MM.1S (cell line): Measurements from ENCODE around the gene KRTAP5-9.

Experiments
- DNase-seq: peaks from one replicate; pipeline ENCODE4 v3.0.0-alpha.2; 2015
- H2AFZ ChIP-seq: fragments of 300-600 bp; sonication (generic); 2 replicates; pipeline ENCODE4 v1.6.0; 2016; ENCODE audit warnings: antibody characterized with exemption, low read length
- H3F3A ChIP-seq: fragments of 300-600 bp; sonication (generic); 2 replicates; pipeline ENCODE4 v1.6.1; 2016; ENCODE audit warnings: mild to moderate bottlenecking, antibody characterized with exemption, low read length, moderate library complexity, mixed read lengths; ENCODE audit not compliant: insufficient read depth
- H3K27ac ChIP-seq: fragments of 300-600 bp; sonication (generic); 2 replicates; pipeline ENCODE4 v1.5.1; 2016; ENCODE audit warnings: mild to moderate bottlenecking, low read length
- H3K27me3 ChIP-seq: fragments of 300-600 bp; sonication (generic); replicated peaks from 2 replicates; pipeline ENCODE4 v1.6.0; 2016; ENCODE audit warnings: low read length; ENCODE audit not compliant: insufficient read depth
- H3K36me3 ChIP-seq: fragments of 300-600 bp; sonication (generic); replicated peaks from 2 replicates; pipeline ENCODE4 v1.6.1; 2016; ENCODE audit warnings: mild to moderate bottlenecking, low read length, mixed read lengths; ENCODE audit not compliant: insufficient read depth
- H3K4me1 ChIP-seq: fragments of 300-600 bp; sonication (generic); 2 replicates; pipeline ENCODE4 v1.6.1; 2016; ENCODE audit warnings: low read length, mixed read lengths
- H3K4me2 ChIP-seq: fragments of 300-600 bp; sonication (generic); 2 replicates; pipeline ENCODE4 v1.6.0; 2016; ENCODE audit warnings: low read depth, low read length
- H3K4me3 ChIP-seq: fragments of 300-600 bp; sonication (generic); 2 replicates; pipeline ENCODE4 v1.5.1; 2016; ENCODE audit warnings: low read length, mixed read lengths
- H3K79me2 ChIP-seq: fragments of 300-600 bp; sonication (generic); 2 replicates; pipeline ENCODE4 v1.6.1; 2016; ENCODE audit warnings: mixed run types, low read length, mixed read lengths
- H3K9ac ChIP-seq: fragments of 300-600 bp; sonication (generic); 2 replicates; pipeline ENCODE4 v1.6.1; 2016; ENCODE audit warnings: low read length, mixed read lengths
- H3K9me2 ChIP-seq: fragments of 300-600 bp; sonication (generic); replicated peaks from 2 replicates; pipeline ENCODE4 v1.6.1; 2016; ENCODE audit warnings: mild to moderate bottlenecking, low read length, mixed read lengths; ENCODE audit not compliant: insufficient read depth
- H3K9me3 ChIP-seq: fragments of 300-600 bp; sonication (generic); replicated peaks from 2 replicates; pipeline ENCODE4 v1.6.1; 2016; ENCODE audit warnings: mild to moderate bottlenecking, low read length, mixed read lengths; ENCODE audit not compliant: insufficient read depth
- H4K20me1 ChIP-seq: fragments of 300-600 bp; sonication (generic); 2 replicates; pipeline ENCODE4 v1.6.1; 2016; ENCODE audit warnings: mild to moderate bottlenecking, low read length, moderate library complexity, mixed read lengths; ENCODE audit not compliant: insufficient read depth
- EZH2 ChIP-seq: fragments of 300-600 bp; sonication (generic); optimal IDR thresholded peaks from 2 replicates; pipeline ENCODE3; 2017; ENCODE audit warnings: low read depth, mild to moderate bottlenecking, antibody characterized with exemption, low read length, mixed read lengths
- EZH2phosphoT487 ChIP-seq: fragments of 300-600 bp; sonication (generic); IDR thresholded peaks from 2 replicates; pipeline ENCODE4 v1.6.1; 2018; ENCODE audit warnings: antibody characterized with exemption, low read length
- TF ChIP-seq, protein P1 (sequence below): fragments of 300-600 bp; sonication (generic); IDR thresholded peaks from 2 replicates; pipeline ENCODE4 v1.5.1; 2016; ENCODE audit warnings: antibody characterized with exemption, low read length, mixed read lengths

KRTAP5-9 gene

DNA sequence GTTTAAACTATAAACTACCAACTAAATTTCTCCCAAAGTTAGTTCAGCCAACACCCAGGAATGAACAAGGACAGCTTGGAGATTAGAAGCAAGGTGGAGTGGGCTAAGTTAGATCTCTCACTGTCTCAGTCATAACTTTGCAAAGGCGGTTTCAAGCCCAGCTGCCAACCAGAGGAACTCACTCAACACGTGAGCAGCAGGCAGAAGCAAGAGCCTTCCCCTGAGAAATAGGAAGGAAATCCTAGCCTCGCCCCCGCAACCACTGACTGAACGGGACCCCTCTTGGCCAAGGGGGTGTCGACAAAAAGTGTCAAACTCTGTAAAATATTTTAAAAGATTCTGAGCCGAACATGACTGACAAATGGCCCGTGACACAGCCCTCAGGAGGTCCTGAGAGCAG, 4.4 kb upstream of the KRTAP5-9 start:
- Histone ChIP-seq H3F3A (no peaks in the 10 kb centered on the region), H3K79me2 (no peaks in the 10 kb centered on the region), H2AFZ (no peak overlapping the region), H3K9ac (no peak overlapping the region), H3K27me3 (peaks cover 85% of the 10 kb centered on the region), H3K27ac (no peak overlapping the region), H3K36me3 (no peaks in the 10 kb centered on the region), H3K4me2 (no peak overlapping the region), H3K4me1 (no peaks in the 10 kb centered on the region), H4K20me1 (no peaks in the 10 kb centered on the region), H3K9me2 (no peaks in the 10 kb centered on the region), H3K4me3 (no peak overlapping the region), H3K9me3 (no peaks in the 10 kb centered on the region)
- TF ChIP-seq EZH2phosphoT487: no peak
- TF ChIP-seq, protein P1, sequence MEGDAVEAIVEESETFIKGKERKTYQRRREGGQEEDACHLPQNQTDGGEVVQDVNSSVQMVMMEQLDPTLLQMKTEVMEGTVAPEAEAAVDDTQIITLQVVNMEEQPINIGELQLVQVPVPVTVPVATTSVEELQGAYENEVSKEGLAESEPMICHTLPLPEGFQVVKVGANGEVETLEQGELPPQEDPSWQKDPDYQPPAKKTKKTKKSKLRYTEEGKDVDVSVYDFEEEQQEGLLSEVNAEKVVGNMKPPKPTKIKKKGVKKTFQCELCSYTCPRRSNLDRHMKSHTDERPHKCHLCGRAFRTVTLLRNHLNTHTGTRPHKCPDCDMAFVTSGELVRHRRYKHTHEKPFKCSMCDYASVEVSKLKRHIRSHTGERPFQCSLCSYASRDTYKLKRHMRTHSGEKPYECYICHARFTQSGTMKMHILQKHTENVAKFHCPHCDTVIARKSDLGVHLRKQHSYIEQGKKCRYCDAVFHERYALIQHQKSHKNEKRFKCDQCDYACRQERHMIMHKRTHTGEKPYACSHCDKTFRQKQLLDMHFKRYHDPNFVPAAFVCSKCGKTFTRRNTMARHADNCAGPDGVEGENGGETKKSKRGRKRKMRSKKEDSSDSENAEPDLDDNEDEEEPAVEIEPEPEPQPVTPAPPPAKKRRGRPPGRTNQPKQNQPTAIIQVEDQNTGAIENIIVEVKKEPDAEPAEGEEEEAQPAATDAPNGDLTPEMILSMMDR: no peak
- no peak for TF ChIP-seq EZH2
- DNase-seq: no peak

DNA sequence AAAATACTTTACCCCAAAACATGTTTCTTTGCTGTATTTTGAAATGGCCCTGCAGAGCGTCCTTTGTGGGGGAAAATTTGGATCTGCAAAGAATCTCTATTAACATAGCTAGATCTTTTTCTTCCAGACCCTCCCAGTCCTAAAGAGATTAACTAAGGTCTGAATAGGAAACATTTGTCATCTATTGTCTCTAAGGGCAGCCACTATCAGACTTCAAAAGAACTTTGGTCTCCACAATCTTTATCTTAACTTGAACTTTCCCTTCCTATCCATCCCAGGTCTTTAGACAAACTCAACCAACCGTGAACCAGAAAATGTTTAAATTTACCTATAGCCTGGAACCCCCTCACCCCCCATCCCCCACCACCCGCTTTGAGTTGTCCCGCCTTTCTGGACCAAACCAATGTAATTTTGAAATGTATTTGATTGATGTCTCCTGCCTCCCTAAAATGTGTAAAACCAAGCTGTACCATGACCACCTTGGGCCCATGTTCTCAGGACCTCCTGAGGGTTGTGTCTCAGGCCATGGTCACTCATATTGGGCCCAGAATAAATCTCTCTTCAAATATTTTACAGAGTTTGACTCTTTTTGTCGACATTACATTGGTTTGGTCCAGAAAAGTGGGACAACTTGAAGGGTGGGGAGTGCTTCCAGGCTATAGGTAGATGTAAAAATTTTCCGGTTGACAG, 3.5 kb upstream of the KRTAP5-9 start:
- no peak overlapping the region for H3K4me3 ChIP-seq
- TF ChIP-seq EZH2: no peak
- no peak for TF ChIP-seq EZH2phosphoT487
- TF ChIP-seq, protein P1: no peak
- H3K79me2 ChIP-seq: no peaks in the 10 kb centered on the region
- no peak for DNase-seq
- H3K27ac ChIP-seq: no peak overlapping the region
- no peak overlapping the region for H2AFZ ChIP-seq
- no peak overlapping the region for H3K4me2 ChIP-seq
- H4K20me1 ChIP-seq: no peaks in the 10 kb centered on the region
- H3F3A ChIP-seq: no peaks in the 10 kb centered on the region
- H3K9ac ChIP-seq: no peak overlapping the region
- no peaks in the 10 kb centered on the region for H3K9me3 ChIP-seq
- no peaks in the 10 kb centered on the region for H3K36me3 ChIP-seq
- no peaks in the 10 kb centered on the region for H3K9me2 ChIP-seq
- H3K4me1 ChIP-seq: no peaks in the 10 kb centered on the region
- peaks cover 85% of the 10 kb centered on the region for H3K27me3 ChIP-seq

DNA sequence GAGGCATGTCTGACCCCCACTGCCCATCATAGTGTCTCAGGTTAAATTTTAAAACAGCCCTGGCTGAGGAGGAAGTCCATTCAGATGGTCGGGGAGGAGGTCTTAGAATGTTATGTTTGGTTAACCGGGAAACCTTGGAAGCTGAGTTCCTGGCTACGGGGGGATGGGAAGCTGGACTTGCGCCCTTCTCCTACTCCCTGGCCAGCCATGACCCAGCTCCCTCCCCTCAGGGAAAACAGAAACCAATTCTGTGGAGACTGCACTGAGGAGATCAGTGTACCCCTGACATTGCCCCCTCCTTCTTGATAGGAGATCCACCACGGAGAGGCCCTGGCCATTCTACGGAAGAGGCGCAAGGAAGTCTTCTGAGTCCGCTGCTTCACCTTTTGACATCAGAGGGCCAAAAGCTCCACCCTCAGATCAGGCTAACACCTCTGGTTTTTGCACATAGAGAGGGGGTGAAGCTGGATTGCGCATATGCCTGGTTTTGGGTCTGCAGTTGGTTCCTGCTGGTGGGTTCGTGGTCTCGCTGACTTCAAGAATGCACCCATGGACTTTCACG, 2.7 kb upstream of the KRTAP5-9 start:
- TF ChIP-seq EZH2phosphoT487 (no peak), EZH2 (no peak)
- no peaks in the 10 kb centered on the region for H3K9me2 ChIP-seq

DNA sequence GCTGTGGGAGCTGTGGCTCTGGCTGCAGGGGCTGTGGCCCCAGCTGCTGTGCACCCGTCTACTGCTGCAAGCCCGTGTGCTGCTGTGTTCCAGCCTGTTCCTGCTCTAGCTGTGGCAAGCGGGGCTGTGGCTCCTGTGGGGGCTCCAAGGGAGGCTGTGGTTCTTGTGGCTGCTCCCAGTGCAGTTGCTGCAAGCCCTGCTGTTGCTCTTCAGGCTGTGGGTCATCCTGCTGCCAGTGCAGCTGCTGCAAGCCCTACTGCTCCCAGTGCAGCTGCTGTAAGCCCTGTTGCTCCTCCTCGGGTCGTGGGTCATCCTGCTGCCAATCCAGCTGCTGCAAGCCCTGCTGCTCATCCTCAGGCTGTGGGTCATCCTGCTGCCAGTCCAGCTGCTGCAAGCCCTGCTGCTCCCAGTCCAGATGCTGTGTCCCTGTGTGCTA, 514 bp downstream of the KRTAP5-9 start:
- Histone ChIP-seq H3K9ac (no peak overlapping the region), H3K4me1 (no peaks in the 10 kb centered on the region), H4K20me1 (no peaks in the 10 kb centered on the region), H3K4me3 (no peak overlapping the region), H3F3A (no peaks in the 10 kb centered on the region), H2AFZ (no peak overlapping the region), H3K9me3 (no peaks in the 10 kb centered on the region), H3K36me3 (no peaks in the 10 kb centered on the region), H3K4me2 (no peak overlapping the region), H3K79me2 (no peaks in the 10 kb centered on the region), H3K27ac (no peak overlapping the region), H3K9me2 (no peaks in the 10 kb centered on the region), H3K27me3 (peaks cover 79% of the 10 kb centered on the region)
- TF ChIP-seq, protein P1: no peak
- TF ChIP-seq EZH2phosphoT487: no peak
- no peak for DNase-seq

More for the DNA sequence above, 2.7 kb upstream of the KRTAP5-9 start:
- H3K4me3 ChIP-seq: no peak overlapping the region
- no peaks in the 10 kb centered on the region for H3K36me3 ChIP-seq
- no peaks in the 10 kb centered on the region for H4K20me1 ChIP-seq
- no peaks in the 10 kb centered on the region for H3F3A ChIP-seq
- no peaks in the 10 kb centered on the region for H3K79me2 ChIP-seq
- H3K4me2 ChIP-seq: no peak overlapping the region
- no peaks in the 10 kb centered on the region for H3K4me1 ChIP-seq
- no peaks in the 10 kb centered on the region for H3K9me3 ChIP-seq
- H3K27ac ChIP-seq: no peak overlapping the region
- H3K27me3 ChIP-seq: peaks cover 89% of the 10 kb centered on the region
- DNase-seq: no peak
- no peak overlapping the region for H3K9ac ChIP-seq
- no peak overlapping the region for H2AFZ ChIP-seq
